ENCODE measurements around the gene STOX2.

The STOX2 gene

DNA sequence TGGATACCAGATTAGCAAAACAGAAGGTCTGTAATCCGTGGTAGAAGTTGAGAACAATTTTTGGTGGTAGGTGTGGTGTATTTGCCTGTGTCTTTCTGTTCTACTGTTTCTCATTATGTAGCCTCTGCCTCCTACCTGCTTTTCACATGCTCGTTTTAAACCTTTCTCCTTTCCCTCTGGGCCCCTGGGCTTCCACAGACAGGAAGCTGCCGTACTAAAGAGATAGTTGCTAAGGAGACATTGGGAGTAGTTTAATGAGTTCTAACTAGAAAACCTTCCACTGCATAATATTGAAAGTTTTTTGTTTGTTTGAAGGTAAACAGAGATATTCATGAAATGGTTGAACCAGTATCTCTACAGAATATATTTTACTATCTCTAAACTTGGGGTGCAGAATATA is 107.8 kb downstream of the STOX2 start:
- TF ChIP-seq, protein P1, sequence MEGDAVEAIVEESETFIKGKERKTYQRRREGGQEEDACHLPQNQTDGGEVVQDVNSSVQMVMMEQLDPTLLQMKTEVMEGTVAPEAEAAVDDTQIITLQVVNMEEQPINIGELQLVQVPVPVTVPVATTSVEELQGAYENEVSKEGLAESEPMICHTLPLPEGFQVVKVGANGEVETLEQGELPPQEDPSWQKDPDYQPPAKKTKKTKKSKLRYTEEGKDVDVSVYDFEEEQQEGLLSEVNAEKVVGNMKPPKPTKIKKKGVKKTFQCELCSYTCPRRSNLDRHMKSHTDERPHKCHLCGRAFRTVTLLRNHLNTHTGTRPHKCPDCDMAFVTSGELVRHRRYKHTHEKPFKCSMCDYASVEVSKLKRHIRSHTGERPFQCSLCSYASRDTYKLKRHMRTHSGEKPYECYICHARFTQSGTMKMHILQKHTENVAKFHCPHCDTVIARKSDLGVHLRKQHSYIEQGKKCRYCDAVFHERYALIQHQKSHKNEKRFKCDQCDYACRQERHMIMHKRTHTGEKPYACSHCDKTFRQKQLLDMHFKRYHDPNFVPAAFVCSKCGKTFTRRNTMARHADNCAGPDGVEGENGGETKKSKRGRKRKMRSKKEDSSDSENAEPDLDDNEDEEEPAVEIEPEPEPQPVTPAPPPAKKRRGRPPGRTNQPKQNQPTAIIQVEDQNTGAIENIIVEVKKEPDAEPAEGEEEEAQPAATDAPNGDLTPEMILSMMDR (IDR thresholded peaks at IDR 0.05; ENCODE audit: low read depth, low read length, missing control alignments), result no peak
- no peak overlapping the region for H3K4me3 ChIP-seq (replicated peaks; ENCODE audit: low read depth, low read length)
- no peak for DNase-seq (ENCODE audit: extremely low read depth, low read depth)

DNA sequence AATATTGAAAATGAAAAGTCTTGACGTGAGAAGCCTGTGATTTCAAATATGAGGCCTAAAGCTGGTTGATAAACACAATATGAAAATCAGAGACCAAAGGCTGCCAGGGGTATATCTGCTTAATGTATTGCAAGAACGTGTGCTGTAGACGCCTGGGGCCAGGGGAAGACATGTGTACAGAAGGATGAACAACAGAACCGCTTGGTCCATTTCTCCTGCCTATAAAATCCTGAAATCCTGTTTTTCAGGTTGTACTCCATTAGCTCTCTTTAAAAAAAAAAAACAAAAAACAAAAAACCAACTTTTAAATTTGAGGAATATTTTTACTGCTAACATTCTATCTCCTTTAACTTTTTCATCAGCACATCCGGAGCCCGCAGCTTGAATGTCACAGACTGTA is 109.2 kb downstream of the STOX2 start:
- TF ChIP-seq, protein P1 (IDR thresholded peaks at IDR 0.05; ENCODE audit: low read depth, low read length, missing control alignments), result no peak
- DNase-seq (ENCODE audit: extremely low read depth, low read depth), result no peak
- no peak overlapping the region for H3K4me3 ChIP-seq (replicated peaks; ENCODE audit: low read depth, low read length)

DNA sequence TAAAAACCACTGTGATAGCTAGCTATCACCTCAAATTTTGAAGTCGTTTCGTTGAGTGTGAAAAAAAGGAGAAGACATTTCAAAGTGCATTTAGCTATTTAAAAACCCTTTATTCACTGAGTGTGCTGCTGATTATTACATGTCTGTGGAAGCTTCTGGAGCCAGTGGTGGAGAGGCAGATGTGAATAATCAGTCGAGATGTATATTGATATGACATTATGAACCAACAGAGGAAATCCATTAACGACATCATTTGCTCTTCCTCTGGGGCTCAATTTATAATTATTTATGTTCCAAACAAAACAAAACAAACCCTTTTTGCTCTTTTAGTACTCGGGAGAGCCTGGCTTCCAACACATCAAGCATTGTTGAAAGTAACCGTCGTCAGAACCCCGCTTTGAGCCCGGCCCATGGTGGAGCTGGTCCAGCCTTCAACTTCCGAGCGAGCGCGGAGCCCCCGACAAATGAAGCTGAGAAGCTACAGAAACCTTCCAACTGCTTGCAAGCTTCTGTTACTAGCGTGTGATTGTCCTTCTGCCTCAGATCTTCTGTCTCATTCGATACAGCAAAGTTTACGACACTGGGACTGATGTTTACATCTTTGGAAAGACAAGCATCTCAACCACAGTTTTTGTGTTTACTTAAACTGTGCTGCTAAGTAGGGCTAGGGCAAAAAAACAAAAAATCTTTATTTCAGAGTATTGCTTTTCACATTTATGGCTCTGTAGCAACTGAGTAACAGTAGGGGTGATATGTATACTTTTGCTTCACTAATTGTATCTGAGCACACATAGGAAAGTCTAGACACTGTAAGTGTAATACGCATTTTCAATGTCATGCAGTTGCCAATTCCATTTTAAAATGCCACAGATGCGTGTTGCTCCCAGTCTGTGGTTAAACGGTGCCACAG is 111.9 kb downstream of the STOX2 start:
- TF ChIP-seq, protein P1 (IDR thresholded peaks at IDR 0.05; ENCODE audit: low read depth, low read length, missing control alignments), result no peak
- no peak for DNase-seq (ENCODE audit: extremely low read depth, low read depth)
- H3K4me3 ChIP-seq (replicated peaks; ENCODE audit: low read depth, low read length), result no peak overlapping the region

DNA sequence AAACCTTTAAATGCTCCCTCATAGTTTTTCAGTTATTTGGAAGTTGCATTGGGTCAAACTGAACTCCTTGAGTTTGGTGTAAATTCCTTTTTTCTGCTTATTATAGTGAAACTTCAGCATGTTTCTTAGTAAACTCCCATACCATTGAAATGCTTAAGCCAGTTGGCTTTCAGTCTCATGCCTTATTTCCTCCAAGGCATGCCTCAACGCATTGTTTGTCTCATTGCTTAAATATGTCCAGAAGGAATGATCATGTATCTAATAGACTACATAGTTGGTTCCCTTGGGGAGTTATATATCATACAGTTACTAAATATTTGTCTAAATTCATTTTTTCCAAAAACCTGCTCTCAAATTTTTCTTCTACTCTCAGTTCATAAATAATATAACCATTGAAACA is 114.0 kb downstream of the STOX2 start:
- DNase-seq (ENCODE audit: extremely low read depth, low read depth), result no peak
- no peak overlapping the region for H3K4me3 ChIP-seq (replicated peaks; ENCODE audit: low read depth, low read length)
- TF ChIP-seq, protein P1 (IDR thresholded peaks at IDR 0.05; ENCODE audit: low read depth, low read length, missing control alignments), result no peak

DNA sequence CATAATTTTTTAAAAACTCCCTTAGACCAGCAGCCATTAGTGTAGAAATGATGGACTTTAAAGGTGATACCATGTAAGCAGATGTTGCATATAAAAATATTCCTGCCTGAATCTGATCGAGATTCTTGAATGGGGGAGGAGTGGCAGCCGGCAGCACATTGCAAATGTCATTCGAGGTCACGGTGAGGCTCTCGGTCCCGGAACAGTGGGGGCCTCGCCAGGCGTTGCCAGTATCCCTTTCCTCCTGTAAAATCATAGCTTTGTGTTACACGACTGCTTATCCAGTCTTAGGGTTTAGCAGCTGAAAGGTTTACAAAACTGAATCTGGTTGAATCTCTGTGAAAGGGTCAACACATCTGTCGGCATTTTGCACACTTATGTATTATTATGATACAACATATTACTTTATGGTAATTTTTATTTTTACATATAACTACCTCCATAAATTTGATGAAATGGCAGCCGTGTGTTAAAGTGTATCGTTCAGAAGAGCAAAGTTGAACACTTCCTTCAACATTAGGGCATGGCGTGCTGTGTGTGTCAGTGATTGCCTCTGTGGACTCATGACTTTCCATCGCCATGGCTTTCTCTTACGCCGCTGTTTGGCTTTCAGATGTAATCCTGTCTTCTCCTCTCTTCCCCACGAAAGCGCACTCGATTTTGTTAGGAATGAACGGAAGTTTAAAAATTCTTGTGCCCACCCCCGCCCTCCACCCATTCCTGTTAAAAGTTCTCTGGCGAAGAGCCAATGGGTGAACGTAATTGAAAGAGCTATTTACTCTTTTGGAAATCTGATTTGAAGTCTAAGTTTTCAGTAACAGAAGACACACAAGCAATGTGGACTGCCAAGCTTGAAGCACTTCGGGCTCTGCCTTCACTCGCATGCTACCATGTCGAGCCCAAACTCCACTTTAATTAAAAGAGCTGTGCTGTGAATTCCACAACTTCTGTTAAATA is 114.8 kb downstream of the STOX2 start:
- DNase-seq (ENCODE audit: extremely low read depth, low read depth), result no peak
- TF ChIP-seq, protein P1 (IDR thresholded peaks at IDR 0.05; ENCODE audit: low read depth, low read length, missing control alignments), result no peak
- no peak overlapping the region for H3K4me3 ChIP-seq (replicated peaks; ENCODE audit: low read depth, low read length)

DNA sequence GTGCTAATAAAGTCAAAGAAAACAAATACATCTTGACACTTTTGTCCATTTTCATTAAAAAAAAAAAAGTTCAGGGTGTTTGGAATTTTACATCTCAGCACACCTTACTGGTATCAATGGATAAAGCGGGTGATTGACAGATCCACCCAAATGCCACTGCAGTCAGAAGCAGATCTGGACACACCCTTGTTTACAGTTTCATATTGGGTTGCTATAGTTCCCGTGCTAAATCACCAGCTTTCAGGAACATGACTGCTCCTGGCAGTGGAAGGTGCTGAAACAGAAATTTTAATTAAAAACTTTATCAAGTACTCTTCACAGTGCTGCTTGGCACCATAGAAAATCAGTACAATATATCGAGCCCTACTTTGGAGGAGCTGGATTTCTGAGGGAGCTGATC is 116.3 kb downstream of the STOX2 start:
- H3K4me3 ChIP-seq (replicated peaks; ENCODE audit: low read depth, low read length), result no peak overlapping the region
- no peak for DNase-seq (ENCODE audit: extremely low read depth, low read depth)
- TF ChIP-seq, protein P1 (IDR thresholded peaks at IDR 0.05; ENCODE audit: low read depth, low read length, missing control alignments), result no peak
